T-helper 1 cell treated with Interleukin-12 subunit alpha and Interleukin-12 subunit beta and Interleukin-4 antibody, amounts not matched to agents 30 ng/mL and 1 ng/mL, for 36 hours (primary cell): ENCODE measurements around the gene PKN3. TPM values are rescaled to one million over a fixed set of nuclear protein-coding genes. Genes with fewer than 3 reads are reported as not detected.

Experiments
- intact Hi-C: fragments of 100-400 bp; cut with micrococcal nuclease; formaldehyde crosslinking; loops from one replicate; pipeline ENCODE4 v1.15.1; 2024
- total RNA-seq: library from RNA; stranded (reverse); gene quantifications from 2 replicates; pipeline ENCODE4 v1.2.3, GENCODE V29; 2022

The PKN3 gene
- total RNA-seq, 1 donor from 2014 or later: 11.1 TPM

DNA sequence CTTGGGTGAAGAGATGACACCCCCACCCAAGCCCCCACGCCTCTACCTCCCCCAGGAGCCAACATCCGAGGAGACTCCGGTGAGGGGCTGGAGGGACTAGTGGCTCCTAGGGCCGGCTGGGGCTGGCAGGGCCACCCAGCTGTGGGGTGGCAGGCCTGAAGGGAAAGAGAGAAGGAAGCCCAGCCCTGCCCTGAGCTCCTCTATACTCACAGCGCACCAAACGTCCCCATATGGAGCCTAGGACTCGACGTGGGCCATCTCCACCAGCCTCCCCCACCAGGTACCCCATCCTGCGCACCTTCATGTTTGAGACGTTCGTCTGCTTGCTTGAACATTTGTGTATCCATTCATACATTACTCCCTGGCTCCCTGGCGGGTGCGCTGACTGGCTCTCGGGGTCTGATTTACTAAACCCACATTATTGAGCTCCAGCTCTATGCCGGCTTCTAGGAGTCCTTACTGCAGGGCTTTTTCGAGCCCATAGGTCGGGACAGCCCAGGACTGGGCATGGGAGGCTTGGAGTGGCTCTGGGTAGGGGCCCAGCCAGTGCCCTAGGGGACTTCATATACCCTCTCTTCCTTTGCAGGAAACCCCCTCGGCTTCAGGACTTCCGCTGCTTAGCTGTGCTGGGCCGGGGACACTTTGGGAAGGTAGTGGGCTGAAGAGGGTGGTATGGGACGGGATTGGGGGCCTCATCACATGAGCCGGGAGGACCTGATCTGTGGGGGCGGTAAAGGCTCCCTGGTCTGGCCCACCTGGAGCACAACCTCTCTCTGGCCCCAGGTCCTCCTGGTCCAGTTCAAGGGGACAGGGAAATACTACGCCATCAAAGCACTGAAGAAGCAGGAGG is 12.5 kb downstream of the PKN3 start:
- intact Hi-C loops: no loop called here

DNA sequence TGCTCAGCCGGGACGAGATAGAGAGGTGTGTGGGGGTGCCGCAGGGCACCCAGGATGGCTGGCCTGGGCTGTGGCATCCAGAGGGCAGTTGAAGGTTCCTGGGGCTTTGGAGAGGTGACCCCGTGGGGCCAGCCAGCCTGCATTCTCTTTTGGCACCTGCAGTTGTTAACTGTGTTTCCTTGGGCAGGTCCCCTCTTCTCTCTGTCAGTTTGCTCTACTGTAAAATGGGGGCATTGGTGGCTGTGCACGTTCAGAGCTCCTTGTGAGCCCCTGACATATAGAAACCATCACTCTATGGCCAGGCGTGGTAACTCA is 13.1 kb downstream of the PKN3 start:
- intact Hi-C loops: no loop called here

DNA sequence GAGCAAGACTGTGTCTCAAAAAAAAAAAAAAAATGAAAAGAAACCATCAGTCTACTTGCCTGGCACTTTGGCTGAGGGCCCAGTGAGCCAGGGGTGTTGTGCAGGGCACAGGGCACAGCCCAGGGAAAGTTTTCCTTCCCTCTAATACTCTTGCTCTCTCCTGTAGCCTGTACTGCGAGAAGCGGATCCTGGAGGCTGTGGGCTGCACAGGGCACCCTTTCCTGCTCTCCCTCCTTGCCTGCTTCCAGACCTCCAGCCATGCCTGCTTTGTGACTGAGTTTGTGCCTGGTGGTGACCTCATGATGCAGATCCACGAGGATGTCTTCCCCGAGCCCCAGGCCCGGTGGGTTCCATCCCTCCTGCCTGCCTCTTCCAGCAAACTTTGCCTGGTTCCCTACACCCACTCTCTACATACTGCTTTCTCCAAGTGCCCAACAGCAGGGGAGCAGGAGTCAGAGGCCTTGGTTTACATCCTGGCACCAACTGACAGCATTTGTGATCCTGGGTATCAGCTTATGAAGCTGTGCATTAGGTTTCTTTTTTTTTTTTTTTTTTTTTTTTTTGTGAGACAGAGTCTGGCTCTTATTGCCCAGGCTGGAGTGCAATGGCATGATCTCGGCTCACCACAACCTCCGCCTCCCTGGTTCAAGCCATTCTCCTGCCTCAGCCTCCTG is 14.4 kb downstream of the PKN3 start:
- intact Hi-C loops: no loop called here

DNA sequence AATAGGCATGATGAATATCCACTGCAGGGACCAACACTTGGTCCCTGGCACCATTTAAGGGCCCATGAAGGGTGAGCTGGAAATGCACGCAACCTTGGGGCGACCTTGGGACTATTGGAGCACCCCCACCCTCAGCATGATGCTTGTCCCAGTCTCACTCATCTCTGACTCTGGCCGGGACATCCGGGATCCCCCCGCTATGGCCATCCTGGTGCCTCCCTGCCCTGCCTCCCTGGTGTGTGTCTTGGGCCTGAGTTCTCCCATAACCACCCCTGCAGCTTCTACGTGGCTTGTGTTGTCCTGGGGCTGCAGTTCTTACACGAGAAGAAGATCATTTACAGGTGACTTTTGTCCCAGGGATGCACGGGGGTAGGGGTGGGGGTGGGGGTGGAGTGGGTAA is 15.7 kb downstream of the PKN3 start:
- intact Hi-C loops: no loop called here

DNA sequence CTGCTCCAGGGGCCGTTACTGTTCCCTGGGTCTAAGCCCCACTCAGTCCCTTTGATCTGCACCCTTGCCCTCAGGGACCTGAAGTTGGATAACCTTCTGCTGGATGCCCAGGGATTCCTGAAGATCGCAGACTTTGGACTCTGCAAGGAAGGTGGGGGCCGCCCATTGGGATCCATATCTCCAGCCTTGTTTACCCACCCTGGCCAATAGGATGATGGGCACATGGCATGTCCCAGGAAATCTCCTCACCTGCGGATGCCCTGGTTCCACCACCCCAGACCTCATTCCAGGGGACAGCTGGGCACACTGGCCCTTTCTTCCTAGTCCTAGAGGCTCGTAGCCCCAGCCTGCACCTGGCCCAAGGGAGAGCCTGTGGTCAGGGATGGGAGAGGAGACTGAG is 16.2 kb downstream of the PKN3 start:
- intact Hi-C loops: no loop called here

DNA sequence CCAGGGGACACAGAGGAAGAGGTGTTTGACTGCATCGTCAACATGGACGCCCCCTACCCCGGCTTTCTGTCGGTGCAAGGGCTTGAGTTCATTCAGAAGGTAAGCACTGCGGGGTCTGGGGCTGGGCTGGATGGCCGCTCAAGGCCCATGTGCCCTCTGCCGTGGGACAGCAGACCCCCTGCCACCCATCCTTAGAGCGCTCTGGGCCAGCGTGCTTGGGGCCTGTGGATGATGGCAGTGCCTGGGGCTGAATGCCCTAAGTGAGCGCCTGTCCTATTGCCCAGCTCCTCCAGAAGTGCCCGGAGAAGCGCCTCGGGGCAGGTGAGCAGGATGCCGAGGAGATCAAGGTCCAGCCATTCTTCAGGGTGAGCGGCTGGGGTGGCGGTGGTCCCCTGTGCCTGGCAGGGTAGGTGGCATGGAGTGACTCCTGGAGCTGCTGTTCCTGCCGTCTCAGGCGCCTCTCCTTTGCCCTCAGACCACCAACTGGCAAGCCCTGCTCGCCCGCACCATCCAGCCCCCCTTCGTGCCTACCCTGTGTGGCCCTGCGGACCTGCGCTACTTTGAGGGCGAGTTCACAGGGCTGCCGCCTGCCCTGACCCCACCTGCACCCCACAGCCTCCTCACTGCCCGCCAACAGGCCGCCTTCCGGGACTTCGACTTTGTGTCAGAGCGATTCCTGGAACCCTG is 17.8 kb downstream of the PKN3 start:
- intact Hi-C loops: no loop called here

DNA sequence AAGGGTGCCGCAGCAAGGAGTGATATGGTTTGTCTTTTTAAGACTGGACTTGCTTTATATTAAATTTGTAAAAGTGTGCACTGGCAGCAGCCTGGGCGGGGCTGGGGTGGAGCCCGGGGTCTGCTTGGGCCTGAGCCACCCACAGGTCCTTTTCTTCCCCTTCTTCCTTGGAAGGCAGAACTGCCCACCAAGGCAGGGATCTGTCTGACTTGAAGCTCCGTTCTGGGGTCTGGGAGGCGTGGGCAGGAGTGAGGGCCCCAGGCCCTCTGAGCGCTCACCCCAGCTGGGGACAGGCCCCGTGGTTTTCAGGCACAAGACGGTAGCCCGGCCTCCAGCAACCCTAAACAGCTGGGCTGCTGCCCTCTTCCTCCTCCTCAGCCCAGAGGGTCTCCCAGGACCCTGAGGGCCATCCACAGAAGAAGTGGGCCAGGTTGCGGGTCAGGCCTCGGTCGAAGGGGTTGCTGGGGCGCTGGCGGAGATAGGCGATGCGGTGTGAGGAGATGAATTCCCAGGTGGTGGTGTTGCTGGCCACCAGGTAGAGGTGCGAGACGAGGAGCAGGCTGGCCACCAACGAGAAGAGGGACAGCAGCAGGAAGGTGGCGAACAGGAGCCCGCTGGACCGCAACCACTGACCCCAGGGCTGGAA is 18.7 kb downstream of the PKN3 start:
- intact Hi-C loops: no loop called here

DNA sequence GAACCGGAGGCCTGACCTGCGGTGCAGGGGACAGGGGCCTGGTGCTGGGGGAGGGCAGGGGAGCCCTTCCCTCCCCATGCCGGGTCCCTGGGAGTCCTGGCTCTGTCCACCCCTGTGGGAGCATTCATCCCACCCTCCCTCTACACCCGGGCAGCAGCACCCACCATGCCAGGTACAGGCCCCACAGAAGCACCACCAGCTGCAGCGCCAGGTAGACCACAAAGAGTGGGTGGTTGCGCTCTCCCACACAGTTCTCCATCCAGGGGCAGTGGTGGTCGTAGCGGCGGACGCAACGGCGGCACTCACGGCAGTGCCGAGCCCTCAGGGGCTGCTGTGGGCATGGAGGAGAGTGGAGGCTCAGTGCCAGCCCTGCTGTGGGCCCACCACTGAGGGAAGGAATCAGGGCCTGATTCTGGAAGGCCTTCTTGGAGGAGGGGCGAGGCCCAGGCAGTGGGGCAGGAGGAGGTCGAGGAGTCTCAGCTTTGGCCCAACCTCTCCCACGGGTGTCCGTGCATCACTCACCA is 19.2 kb downstream of the PKN3 start:
- intact Hi-C loops: no loop called here

DNA sequence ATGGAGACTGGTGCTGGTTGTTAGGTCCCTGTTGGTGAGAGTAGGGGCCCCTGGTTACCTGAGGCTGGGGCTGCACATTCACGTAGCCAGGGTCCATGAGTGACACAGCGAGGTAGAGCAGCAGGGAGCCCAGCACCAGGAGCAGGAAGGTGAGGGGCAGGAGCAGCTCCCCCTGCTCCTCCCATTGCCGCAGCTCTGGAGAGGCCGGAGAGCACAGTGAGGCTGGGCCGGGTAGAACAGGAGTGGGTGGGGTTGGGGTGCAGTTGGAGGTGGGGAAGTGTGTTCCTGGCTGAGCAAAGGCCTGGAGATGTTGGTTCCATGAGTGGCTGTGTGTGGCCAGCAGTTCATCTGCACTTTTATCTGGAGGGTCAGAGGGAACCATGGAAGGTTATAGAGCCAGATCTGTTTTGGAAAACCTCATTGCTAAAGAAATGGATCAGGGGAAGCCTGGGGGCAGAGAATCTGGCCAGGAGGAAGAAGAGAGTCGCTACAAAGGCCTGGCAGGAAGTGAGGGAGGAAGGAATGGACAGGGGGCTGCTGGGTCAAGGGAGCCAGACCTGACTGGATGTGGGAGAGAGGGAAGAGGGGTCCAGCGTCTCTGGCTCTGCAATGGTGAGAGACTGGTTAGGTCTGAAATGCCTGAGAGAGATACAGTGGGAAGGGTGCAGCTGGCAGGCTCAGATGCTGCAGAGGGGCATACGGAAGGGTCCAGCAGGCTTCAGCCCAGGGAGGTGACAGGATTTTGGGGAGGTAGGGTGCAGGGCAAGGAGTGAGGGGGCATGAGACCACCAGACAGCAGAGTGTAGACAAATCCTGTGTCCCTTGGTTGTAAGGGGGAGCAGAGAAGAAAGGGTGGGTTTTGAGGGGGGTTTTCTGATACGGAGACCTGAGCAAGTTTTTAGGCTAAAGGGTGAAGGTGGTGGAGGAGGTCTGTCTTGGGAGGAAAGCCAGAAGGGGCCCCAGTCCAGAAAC is 20.4 kb downstream of the PKN3 start:
- intact Hi-C loops: no loop called here

DNA sequence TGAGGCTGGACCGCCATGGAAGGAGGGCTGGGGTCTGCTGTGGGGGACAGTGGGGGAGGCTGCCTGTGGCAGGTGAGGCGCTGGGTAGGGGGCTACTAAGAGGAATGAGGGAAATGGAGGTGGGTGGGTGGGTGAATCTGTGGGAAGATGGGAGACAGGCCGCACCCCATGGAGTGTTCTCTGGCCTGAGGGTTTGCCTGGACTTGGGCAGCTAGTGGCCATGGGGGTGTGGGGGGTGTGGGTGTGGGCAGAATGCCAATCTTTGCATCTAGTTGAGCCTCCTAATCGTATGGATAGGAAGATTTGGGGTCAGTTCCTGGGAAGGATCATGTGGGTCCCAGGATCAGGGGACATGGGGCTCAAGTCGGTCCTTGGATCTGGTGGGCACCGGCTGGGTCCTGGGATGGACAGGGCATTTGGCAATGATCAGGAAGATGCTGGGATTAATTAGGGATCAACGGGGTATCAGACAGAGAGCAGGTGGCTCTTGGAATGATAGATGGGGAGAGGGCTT is 21.1 kb downstream of the PKN3 start:
- intact Hi-C loops: no loop called here

DNA sequence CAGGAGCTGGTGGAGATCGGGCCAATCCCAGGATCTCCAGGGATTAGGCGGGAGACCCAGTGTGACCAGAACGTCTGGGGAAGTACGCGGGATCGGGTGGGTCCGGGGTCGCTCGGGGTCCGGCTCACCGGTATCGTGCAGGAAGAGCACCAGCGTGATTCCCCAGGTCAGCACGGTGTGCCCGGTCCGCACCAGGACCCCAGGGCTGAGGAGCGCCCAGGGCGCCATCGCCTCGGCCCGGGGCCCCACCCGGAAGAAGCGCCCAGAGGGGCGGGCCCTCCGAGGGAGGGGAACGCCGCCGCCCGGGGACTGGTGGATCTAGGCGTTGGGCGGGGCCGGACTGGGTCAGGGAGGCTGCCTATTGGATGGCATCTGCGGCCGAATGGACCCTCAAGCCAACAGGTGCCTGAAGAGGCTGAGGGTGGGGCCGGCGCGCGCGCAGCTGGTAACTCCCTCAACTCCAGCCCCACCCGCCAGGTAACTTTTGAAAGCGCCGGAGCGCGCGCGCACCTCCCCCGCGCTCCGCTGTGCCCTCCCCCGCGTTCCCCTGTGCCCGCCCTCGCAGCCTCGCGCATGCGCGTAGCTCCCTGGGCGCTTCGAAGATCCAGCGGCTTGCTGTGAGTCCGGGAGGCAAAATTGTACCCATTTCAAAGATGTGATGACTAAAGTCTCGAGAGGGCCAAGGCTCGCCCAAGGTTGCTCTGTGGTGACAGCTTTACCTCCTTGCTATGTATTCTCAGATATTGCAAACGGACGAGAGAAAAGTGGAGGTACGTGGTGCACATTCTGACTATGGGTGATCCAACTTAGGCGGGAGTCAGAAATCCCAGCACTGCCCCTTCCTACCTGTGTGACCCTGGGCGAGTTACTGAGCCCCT is 21.8 kb downstream of the PKN3 start, which contains the start of gene ZDHHC12:
Gene ZDHHC12 (minus strand): TSS at position 262 of the 878 bp plus-strand sequence. CDS start 34 bp downstream, at position 228.
- intact Hi-C loops: loop anchor here (1.0 to 2.0 kb wide), 17 partner anchors 21 to 596 kb away; partner anchors contain the start of genes DOLK, DYNC2I2, ENDOG and GOLGA2

DNA sequence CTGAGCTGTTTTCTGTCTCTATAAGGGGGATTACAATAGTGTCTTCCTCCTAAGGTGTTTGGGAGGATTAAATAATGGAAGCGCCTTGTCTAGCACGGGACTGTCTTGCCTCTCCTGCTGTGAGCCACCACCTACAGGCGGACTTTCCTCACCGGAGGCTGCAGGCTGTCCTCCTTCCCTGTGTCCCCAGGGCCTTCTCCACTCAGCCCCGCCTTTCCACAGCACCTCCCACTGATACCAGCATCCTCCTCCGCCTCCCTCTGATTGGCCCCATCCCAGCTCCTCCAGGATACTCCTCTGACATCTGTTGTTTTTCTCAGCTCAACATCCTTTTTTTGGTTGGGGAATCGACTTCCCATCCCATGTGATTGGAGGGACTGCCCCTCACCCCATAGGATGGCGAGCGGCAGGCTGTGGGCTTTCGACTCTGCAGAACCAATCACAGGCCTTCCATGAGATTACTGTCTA is 22.5 kb downstream of the PKN3 start:
- intact Hi-C loops: loop anchor here (1.0 to 2.0 kb wide), 17 partner anchors 22 to 596 kb away; partner anchors contain the start of genes DOLK, DYNC2I2, ENDOG and GOLGA2

DNA sequence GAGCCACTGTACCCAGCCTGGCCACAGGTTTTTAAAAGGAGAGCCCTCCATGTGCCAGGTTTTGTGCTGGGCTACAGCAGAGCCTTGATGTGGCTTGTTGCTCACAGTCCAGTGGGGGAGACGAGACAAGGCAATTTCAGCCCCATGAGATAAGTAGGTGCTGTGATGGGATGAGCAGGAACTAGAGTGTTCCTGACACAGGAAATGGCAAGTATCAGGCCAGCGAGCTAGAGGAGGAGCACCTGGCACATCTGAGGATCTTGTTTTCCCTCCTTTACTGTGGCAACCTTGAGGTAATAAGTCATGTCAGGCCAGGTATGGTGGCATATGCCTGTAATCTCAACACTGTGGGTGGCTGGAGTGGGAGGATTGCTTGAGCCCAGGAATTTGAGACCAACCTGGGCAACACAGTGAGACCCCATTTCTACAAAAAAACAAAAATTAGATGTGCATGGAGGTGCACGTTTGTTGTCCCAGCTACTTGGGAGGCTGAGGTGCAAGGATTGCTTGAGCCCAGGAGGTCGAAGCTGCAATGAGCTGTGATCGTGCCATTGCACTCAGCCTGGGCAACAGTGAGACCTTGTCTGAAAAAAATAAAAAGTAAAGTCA is 25.4 kb downstream of the PKN3 start:
- intact Hi-C loops: no loop called here

DNA sequence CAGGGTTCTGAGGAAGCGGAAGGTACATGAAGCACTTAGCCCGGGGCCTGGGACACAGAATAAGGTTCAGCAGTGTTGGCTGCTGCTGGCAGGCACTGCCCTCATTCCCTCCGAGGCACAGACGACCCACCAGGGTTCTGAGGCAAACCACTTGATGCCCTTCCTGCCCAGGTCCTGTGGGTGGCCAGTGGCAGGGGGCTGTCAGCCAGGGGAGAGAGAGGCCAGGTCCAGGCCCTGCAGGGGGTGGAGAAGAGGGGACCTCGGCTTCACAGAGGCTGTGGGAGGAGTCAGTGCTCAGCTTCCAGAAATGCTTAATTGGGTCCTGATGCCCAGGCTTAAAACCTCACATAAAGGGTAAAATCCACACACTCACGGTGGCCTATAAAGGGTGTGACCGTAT is 26.0 kb downstream of the PKN3 start:
- intact Hi-C loops: no loop called here

DNA sequence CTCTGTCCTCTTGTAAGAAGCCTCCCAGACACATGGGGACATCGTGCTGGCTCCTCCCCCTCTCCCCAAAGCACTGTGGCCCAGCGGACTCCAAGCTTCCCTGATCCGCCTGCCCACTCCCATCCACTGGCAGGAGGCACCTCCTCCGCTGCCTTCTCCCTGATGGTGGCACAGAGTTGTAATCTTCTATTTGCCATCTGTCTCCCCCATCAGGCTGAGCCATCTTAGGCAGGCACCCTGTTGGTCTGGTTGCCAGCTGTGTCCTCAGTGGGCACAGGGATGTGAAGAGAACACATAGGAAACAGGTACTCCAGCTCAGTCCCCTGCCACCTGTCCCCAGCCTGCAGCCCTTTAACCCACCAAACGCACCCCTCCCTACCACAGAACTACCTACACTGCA is 27.0 kb downstream of the PKN3 start:
- intact Hi-C loops: no loop called here

DNA sequence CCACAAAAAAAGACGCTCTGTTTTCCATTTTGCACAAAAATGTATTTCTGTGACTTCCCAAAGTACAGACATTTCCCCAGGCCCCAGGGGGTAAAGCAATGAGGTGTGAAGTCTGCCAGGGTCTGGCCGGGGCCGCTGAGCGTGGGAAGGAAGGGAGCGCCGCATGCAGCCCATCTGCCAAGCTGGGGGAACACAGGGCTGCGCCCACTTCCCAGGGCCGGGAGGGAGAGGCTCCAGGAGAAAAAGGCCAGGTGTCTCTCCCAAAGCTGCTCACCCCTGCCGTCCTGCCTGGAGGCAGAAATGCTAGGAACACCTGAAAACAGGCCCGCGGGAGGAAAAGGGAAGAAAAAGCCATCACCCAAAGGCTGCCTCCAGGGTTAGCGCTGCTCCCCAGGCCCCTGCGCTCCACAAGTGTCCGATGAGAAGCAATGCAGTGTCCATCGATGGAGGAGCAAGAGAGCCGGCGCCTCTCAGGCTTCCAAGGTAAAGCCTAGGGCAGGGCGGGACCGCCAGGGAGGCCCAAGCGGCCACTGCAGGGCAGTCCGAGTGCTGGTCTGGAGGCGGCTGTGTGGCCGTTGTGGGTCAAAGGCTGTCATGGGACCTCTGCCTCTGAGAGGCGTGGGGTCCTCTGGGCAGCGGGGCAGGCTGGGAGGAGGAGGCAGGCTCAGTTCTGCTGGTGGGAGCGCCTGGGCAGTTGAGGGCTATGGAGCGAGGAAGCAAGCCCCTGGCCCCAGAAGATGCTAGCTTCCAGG is 27.6 kb downstream of the PKN3 start:
- intact Hi-C loops: no loop called here

DNA sequence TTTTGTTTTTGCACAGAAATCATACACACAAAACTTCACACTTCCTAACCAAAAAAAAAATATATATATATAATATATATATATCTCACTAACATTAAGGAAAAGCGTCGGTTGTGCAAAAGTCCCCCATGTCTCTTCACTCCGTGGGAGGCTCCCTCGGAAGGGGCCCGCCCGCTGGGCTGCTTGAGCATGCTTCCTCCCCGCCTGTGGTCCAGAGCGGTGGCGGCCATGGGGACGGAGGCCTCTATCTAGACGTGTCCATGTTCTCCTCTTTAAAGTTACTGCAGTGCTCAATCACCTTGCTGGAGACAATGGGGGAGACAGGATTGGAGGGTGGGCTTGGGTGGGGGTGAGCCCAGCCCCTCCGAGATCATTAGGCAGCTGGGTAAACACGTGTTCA is 28.8 kb downstream of the PKN3 start:
- intact Hi-C loops: no loop called here

DNA sequence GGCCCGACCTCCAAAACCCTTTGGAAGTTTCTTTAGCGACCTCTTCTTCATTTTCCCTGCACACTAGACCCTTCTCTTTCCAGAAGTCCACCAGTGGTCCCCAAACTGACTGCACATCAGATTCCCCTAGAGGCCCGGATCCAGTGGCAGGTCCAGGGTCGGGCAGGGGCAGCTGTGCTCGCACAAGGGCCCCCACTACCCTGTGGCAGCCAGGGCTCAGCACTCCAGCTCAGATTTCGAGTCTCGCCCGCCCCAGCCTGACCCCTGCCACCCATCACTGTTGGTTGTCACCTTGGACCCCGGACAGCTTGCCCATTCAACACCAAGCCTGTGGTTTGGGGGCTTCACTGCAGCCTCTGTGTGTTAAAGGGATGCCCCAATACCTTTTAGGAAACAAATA is 29.4 kb downstream of the PKN3 start:
- intact Hi-C loops: loop anchor here (2.0 kb wide), 1 partner anchor 39 kb away; the partner anchor contains the start of gene ZER1
